ENCODE measurements around the gene SPNS2.

The SPNS2 gene

DNA sequence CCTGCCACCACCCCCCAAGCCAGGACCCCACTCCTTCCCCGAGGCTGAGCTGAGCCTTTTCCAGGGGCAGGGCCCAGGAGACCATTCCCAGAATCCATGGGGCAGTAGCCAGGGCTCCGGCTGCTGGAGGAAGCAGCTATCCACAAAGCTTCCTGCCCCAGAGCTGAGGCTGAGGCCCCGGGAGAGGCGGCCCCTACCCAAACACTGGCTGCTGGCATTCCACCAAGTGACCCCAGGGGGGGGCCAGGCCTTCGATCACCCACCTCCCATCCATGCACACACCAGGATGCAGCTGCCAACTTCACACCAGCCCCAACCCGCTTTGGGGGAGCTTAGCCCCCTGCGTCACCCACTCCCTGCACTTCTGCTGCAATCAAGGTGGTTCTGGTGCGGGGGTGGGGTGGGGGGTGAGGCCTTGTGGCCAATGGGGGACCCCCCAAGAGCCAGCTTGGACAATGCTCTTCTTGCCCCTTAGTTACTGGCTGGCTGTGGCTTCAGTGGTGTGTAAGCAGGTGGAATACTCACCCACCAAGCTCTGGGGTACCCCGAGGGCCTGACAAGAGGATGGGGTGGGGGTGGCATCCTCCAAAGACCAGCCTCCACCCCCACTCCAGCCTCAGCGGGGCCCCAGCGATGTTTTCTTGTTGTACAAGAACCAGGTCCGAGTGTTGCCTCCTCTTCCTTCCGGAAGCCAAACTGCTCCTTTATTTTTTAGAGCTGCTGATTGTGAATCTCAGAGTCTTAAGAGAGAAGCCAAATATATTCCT lies 39.7 kb downstream of the SPNS2 start:
- DNase-seq, result no peak

- DNase-seq, result no peak
These were observed 40.3 kb downstream of the SPNS2 start for GRCh38 chr17:4539025-4539424.

DNA sequence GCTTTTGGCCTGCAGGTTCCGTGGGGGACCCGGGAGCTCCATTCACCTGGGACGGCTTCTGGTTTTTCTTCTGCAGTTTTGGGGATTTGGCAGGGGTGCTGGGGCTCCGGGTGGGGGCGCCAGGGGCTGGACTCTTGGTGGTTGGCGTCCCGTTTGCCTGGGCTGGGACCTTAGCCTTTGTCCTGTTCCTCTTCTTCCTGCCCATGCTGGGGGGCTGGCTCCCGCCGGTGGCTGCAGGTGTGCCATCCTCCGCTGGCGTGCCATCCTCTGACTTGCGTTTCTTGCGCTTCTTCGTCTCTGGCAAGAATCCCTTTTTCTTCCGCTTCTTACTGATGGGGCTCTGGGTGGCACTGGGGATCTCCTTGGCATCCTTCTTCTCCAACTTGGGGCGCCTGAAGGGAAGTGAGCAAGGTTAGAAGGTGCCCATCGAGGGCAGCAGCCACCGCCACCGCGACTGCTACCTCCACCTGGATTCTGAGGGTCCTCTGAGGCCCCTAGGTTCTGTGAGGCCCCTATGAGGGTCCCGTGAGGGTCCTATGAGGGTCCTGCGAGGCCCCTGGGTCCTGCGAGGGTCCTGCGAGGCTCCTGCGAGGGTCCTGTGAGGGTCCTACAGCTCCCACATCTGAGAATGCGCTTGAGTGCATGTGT lies 41.0 kb downstream of the SPNS2 start:
- DNase-seq, result no peak

DNA sequence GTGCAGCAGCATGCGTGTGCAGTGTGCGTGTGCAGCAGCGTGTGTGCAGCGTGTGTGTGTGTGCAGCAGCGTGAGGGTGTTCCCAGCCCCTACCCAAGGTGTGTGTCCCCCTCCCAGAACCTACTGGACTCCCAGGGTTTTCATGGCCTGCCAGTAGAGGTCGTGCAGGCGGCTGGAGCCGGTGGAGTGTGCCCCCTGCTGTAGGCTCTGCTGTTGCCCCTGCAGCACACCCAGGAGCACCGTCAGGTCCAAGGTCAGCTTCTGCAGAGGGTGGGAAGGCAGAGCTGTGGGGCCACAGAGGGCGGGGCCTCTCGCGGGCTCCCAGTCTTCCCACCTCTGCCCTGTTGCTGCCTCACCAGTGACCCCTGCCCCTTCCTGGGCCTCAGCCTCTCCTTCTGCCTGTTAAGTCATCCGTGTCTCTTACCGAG lies 41.6 kb downstream of the SPNS2 start:
- no peak for DNase-seq

DNA sequence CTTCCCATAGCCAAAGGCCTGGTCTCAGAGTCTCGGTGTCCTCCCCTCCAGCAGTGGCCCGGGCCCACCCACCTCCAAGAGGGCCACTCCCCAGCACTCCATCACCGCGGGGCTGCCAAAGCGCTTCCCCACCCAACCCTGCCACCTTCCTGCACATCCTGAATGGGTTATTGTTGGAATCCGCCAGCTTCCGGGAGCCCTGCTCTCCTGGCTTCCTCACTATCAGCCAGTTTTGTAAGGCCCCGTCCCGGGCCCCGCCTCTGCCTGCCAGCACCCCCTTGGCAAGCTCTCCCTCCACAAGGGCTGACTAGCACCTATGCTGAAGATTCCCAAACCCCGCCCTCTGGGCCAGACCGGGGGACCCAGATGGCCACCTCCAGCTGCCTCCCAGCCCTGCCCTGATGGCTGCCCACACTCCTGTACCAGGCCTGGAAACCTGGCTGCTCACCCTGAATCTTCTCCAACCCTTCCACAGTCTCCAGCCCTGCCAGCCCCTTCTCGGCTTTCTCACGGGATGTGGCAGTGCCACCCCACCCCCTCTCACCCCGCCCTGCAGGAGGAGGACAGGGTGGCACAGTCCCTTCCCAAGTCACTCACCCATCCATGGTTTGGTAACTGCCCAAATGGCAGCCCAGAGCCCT lies 42.1 kb downstream of the SPNS2 start:
- DNase-seq, result no peak

DNA sequence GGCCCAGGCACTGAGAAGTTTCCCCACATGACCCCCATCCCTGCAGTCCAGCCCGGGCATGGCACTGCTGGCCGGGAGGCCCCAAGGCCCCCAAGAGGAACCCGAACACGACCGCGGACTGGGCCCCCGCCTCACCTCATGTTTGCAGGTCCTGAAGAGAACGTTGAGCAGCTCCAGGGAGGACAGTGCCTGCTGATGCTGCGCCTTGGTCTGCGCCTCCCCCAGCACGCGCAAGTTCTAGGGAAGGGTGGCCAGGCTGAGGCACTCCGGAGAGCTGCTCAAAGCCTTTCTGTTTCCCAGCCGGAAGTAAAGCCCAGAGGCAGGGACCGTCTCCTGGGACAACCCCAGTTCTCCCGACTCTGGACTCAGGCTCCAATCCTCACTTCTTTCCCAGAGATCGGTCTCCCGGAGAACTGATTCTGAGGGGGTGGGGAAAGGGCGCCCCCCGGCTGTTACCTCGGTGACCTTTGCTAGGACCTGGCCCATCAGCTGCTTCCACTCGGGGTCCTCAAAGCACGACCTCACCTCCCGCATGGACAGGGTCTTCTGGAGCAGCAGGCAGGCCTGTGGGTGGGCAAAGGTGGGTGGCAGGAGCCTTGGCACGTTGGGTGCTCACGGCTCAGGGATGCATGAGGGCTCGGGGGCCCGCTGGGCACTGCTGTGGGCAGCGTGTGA lies 42.8 kb downstream of the SPNS2 start:
- DNase-seq, result no peak

DNA sequence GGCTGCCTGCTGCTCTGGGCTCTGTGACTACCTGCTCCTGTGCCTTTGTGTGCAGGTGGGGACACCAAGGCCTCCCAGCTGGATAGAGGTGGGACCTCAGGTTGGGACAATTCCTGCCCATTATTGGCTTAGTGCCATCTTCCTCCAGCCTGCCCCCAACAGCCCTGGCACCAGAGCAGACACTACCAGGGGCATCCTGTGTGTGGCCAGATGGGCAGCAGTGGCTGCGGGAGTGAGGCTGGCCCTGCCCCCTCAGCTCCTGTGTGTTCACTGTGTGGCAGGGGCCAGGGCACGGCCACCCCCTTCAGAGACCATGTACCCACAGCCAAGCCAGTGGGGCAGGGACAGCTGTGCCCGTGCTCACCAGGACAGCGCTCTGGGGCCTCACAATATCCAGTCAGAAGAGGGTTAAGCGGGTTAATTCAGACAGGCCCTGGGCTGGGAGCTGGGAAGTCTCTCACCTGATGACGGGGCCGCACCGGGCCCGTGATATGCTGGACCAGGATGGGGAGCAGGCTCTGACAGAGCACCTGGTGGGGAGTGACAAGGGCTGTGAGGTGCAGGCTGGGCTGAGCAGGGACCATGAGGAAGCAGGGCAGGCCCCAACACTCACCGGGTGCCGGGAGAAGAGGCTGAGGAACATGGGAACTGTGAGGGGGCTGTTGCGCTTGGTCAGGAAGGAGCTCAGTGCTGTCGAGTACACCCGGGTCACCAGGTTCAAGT lies 43.5 kb downstream of the SPNS2 start:
- DNase-seq, result no peak

GRCh38 chr17:4542726-4543191 lies 44.1 kb downstream of the SPNS2 start:
- no peak for DNase-seq

DNA sequence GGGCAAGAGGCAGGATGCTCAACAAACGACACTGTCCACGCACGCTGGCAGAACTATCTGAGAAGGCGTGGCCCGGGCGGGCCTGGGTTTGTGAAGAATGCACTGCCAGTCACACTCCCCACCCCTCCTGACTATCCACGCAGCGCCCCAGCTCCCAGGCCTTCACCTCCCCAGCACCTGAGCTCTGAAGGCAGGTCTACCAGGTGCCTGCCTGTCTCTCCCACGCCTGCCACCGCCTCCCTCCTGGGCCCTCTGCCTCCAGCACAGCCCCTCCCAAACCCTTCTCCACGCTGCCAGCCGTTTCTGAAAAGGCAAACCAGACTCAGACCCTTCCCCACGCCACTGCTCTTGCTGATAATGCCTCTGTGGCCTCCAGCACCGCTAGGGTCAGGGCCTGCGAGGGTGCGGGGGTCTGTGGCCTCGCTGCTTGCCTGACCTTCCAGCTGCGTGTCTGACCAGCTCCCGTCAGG lies 44.9 kb downstream of the SPNS2 start:
- no peak for DNase-seq

DNA sequence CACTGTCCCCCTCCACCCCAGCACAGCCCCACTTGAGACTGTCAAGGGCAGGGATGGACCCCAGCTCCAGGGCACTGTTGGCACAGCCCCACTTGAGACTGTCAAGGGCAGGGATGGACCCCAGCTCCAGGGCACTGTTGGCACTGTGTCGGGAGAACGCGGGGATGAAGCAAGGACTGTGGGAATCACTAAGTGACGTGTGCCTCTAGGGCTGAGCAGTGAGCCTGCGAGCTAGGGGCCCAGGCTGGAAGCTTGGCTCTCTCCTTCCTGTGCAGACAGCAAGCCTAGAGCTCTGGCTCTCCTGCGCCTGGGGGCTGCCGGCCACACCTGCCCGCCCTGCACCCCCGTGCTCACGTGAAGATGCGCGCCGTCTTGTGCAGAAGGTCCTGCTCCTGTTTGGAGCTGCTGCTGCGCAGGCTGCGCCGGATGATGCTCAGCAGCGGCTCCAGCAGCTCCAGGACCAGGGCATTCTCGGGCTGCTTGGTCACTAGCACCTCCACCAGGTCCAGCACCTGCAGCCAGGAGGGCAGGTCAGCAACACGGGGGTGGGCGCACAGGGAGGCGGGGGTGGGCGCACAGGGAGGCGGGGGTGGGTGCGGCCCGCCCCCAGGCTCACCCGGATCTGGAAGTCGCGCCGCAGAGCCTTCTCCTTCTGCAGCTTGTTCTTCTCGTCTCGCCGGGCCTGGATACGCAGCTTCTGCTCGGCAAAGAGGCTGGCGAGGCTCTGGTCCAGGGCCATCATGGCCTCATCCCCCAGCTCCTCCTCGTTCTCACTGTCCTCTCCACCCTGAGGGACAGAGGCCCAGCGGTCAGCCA lies 45.7 kb downstream of the SPNS2 start:
- no peak for DNase-seq

GRCh38 chr17:4544951-4545216 lies 46.2 kb downstream of the SPNS2 start:
- DNase-seq, result no peak

DNA sequence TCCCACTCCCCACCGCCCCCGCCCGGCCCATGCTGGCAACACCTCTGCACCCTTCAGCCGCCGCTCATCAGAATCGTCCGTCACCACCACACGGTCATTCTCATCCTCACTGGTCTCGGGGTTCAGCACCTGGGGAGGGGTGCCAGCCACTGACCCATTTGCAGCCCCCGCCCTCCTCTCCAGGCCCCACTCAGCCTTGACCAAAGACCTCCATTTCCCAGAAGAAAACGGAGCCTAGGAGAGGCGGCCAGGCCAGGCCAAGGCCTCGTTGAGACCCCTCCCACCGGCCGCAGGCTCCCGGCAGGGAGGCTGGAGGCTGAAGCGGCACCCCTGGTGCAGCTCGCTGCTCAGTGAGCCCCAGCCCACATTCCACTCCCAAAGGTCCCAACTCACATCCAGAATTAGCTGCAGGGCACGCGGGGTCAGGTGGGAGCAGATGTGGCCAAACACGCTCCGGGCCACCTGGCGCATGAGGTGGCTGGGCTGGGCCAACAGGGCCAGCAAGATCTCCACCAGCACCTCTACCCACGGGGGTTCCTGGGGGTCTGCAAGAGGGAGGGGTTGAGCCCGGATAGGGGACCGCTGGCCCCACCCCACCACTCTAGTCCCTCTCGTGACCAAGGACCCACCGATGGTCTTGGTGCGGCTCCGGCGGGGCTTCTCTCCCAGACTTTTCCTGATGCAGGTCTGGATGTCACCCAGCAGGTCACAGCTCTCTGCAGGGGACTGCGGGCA lies 46.7 kb downstream of the SPNS2 start:
- no peak for DNase-seq

GRCh38 chr17:4547118-4547906 lies 48.6 kb downstream of the SPNS2 start:
- no peak for DNase-seq

- no peak for DNase-seq
These were observed 49.4 kb downstream of the SPNS2 start for GRCh38 chr17:4548061-4548461.

- DNase-seq, result no peak
These were observed 50.2 kb downstream of the SPNS2 start for GRCh38 chr17:4548721-4549531.

DNA sequence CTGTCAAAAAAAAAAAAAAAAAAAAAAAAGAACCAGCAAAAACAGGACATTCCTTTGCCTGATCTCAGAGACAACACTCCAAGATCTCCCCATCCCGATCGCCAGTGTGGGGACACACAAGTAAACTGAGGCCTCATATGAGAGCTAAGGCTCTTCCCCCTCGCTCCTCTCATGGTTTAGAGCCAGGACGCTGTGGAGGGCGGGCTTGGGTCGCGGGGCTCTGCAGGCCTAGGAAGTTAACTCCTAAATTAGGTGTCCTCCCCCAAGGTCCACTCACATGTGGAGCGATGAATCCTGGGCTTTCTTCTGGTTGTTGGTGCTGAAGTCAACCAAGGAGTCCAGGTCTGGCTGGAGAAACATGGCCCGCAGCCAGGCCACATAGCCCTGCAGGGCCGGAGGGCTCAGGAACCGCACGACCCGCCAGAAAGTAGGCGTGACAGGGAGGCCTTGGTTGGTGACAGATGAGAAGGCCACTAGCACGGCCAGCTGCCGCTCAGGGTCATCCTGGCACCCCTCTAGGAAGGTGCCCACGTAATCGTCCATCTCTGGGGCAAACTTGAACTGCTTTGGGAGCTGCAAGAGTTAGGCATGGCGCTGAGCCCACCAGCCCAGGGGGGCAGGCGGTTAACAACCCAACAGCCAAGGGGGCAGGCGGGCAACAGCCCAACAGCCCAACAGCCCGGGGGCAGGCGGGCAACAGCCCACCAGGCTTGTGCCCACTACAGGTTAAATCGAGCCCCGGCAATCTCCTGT lies 51.3 kb downstream of the SPNS2 start:
- no peak for DNase-seq

- DNase-seq, result no peak
These were observed 51.9 kb downstream of the SPNS2 start for GRCh38 chr17:4550534-4551039.

DNA sequence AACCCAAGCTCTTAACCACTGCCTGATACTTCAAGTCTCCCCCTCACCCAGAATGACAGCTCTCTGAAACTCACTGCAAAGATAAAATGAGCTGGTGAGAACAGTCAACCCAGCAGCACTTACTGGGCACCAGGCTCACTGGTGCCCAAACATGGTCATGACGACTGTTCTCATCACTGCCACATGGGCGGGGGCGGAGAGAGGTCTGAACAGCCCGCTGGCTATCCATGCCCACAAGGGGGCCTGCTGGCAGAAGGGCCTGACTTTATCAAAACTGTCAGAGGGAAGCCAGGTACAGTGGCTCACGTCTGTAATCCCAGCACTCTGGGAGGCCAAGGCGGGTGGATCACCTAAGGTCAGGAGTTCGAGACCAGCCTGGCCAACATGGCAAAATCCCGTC lies 52.5 kb downstream of the SPNS2 start:
- no peak for DNase-seq

All from SIG-M5 (cell line).